Measurements from ENCODE around the gene SMARCD3.

The SMARCD3 gene

GRCh38 chr7:151248346-151249033 is at the start of gene SMARCD3:
Gene SMARCD3, minus strand, starts transcription at chr7:151248694. Its CDS starts 132 bp downstream, at chr7:151248562.
- no peak for TF ChIP-seq JUND (IDR thresholded peaks at IDR 0.05; ENCODE audit: low read depth)
- DNase-seq (ENCODE audit: low read depth in 1 of 2, low spot score in 1 of 2), result peak in 1 of 2 experiments; percentile 72
- in situ Hi-C loops (cut with HindIII; ENCODE audit: low pct_unique_long_range_greater_than_20kb, low sequenced_read_pairs), result no loop called here

- DNase-seq (ENCODE audit: low read depth in 1 of 2, low spot score in 1 of 2), result no peak
- TF ChIP-seq JUND (IDR thresholded peaks at IDR 0.05; ENCODE audit: low read depth), result no peak
- in situ Hi-C loops (cut with HindIII; ENCODE audit: low pct_unique_long_range_greater_than_20kb, low sequenced_read_pairs), result no loop called here
These were observed 47.9 kb upstream of the SMARCD3 start for GRCh38 chr7:151296202-151296992.

- in situ Hi-C loops (cut with HindIII; ENCODE audit: low pct_unique_long_range_greater_than_20kb, low sequenced_read_pairs), result no loop called here
- DNase-seq (ENCODE audit: low read depth in 1 of 2, low spot score in 1 of 2), result no peak
- no peak for TF ChIP-seq JUND (IDR thresholded peaks at IDR 0.05; ENCODE audit: low read depth)
These were observed 44.4 kb upstream of the SMARCD3 start for GRCh38 chr7:151292850-151293249.

DNA sequence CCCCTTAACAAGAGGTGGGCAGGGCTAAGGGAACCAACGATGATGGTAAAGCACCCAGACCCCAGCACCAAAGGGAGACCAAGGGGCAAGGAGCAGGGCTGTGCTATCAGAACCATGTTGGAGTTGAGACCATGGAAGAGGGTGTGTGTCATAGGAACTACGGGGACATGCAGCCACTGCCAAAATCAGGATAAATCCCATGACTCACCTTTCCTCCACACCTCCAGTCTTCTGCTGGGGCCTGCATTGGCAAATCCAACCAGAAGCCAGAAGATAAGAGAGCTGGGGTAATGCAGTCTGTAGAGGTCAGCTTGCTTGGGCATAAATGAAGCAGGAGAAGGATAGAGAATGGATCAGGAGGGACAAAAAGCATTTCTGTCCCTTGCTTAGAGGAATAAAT is 42.7 kb upstream of the SMARCD3 start:
- in situ Hi-C loops (cut with HindIII; ENCODE audit: low pct_unique_long_range_greater_than_20kb, low sequenced_read_pairs), result no loop called here
- TF ChIP-seq JUND (IDR thresholded peaks at IDR 0.05; ENCODE audit: low read depth), result no peak
- no peak for DNase-seq (ENCODE audit: low read depth in 1 of 2, low spot score in 1 of 2)

GRCh38 chr7:151290355-151290760 is 41.9 kb upstream of the SMARCD3 start:
- DNase-seq (ENCODE audit: low read depth in 1 of 2, low spot score in 1 of 2), result no peak
- no peak for TF ChIP-seq JUND (IDR thresholded peaks at IDR 0.05; ENCODE audit: low read depth)
- in situ Hi-C loops (cut with HindIII; ENCODE audit: low pct_unique_long_range_greater_than_20kb, low sequenced_read_pairs), result no loop called here

- in situ Hi-C loops (cut with HindIII; ENCODE audit: low pct_unique_long_range_greater_than_20kb, low sequenced_read_pairs), result no loop called here
- no peak for TF ChIP-seq JUND (IDR thresholded peaks at IDR 0.05; ENCODE audit: low read depth)
- no peak for DNase-seq (ENCODE audit: low read depth in 1 of 2, low spot score in 1 of 2)
These were observed 41.4 kb upstream of the SMARCD3 start for GRCh38 chr7:151289891-151290290.

- in situ Hi-C loops (cut with HindIII; ENCODE audit: low pct_unique_long_range_greater_than_20kb, low sequenced_read_pairs), result no loop called here
These were observed 37.7 kb upstream of the SMARCD3 start for GRCh38 chr7:151286148-151286547.

GRCh38 chr7:151283302-151283701 is 34.8 kb upstream of the SMARCD3 start:
- no peak for TF ChIP-seq JUND (IDR thresholded peaks at IDR 0.05; ENCODE audit: low read depth)
- no peak for DNase-seq (ENCODE audit: low read depth in 1 of 2, low spot score in 1 of 2)
- in situ Hi-C loops (cut with HindIII; ENCODE audit: low pct_unique_long_range_greater_than_20kb, low sequenced_read_pairs), result no loop called here

More at GRCh38 chr7:151286148-151286547, 37.7 kb upstream of the SMARCD3 start:
- no peak for DNase-seq (ENCODE audit: low read depth in 1 of 2, low spot score in 1 of 2)
- TF ChIP-seq JUND (IDR thresholded peaks at IDR 0.05; ENCODE audit: low read depth), result no peak

DNA sequence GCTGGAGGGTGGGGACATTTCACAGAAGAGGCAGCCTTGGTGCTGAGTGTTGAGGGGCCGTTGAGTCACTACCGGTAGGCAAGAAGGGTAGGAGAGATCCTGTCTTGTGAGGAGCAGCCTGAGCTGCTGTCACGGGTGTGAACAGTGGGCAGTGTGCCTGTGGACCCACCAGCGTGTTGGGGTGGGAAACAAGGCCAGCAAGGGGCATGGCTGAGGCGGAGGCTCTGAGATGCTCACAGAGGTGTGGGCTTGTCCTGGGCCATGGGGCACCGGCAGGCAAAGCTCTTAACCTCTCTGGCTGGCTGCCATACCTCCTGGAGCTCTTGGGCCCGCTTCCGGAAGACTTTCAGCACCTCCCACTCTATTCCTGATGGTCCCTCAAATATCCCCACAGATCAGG is 33.6 kb upstream of the SMARCD3 start:
- in situ Hi-C loops (cut with HindIII; ENCODE audit: low pct_unique_long_range_greater_than_20kb, low sequenced_read_pairs), result no loop called here
- no peak for TF ChIP-seq JUND (IDR thresholded peaks at IDR 0.05; ENCODE audit: low read depth)
- no peak for DNase-seq (ENCODE audit: low read depth in 1 of 2, low spot score in 1 of 2)

- TF ChIP-seq JUND (IDR thresholded peaks at IDR 0.05; ENCODE audit: low read depth), result no peak
- no peak for DNase-seq (ENCODE audit: low read depth in 1 of 2, low spot score in 1 of 2)
- in situ Hi-C loops (cut with HindIII; ENCODE audit: low pct_unique_long_range_greater_than_20kb, low sequenced_read_pairs), result no loop called here
These were observed 33.2 kb upstream of the SMARCD3 start for GRCh38 chr7:151281686-151282085.

- DNase-seq (ENCODE audit: low read depth in 1 of 2, low spot score in 1 of 2), result no peak
- in situ Hi-C loops (cut with HindIII; ENCODE audit: low pct_unique_long_range_greater_than_20kb, low sequenced_read_pairs), result no loop called here
- TF ChIP-seq JUND (IDR thresholded peaks at IDR 0.05; ENCODE audit: low read depth), result no peak
These were observed 32.0 kb upstream of the SMARCD3 start for GRCh38 chr7:151280388-151281019.

GRCh38 chr7:151279868-151280267 is 31.4 kb upstream of the SMARCD3 start:
- no peak for DNase-seq (ENCODE audit: low read depth in 1 of 2, low spot score in 1 of 2)
- TF ChIP-seq JUND (IDR thresholded peaks at IDR 0.05; ENCODE audit: low read depth), result no peak
- in situ Hi-C loops (cut with HindIII; ENCODE audit: low pct_unique_long_range_greater_than_20kb, low sequenced_read_pairs), result no loop called here

DNA sequence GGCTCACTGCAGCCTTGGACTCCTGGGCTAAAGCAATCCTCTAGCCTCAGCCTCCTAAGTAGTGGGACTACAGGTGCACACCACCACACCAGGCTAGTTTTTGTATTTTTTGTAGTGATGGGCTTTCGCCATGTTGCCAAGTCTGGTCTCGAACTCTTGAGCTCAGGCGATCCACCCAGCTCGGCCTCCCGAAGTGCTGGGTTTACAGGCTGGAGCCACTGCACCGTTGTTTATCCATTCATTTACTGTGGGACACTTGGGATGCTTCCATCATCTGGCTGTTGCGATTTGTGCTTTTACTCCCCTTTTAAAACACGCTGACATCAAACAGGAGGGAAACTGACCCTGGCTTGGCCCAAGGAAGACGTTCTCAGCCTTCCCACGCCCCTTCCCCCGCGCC is 30.5 kb upstream of the SMARCD3 start:
- DNase-seq (ENCODE audit: low read depth in 1 of 2, low spot score in 1 of 2), result no peak
- TF ChIP-seq JUND (IDR thresholded peaks at IDR 0.05; ENCODE audit: low read depth), result no peak
- in situ Hi-C loops (cut with HindIII; ENCODE audit: low pct_unique_long_range_greater_than_20kb, low sequenced_read_pairs), result no loop called here
